ENCODE measurements around the gene GARRE1. TPM values are rescaled to one million over a fixed set of nuclear protein-coding genes. Genes with fewer than 3 reads are reported as not detected.
"Not testable (repeated sequence)": the region's sequence is repeated elsewhere in the genome, so short reads cannot be mapped to it uniquely, and the experiment has no call there.

GARRE1 gene
- total RNA-seq, 2 experiments from 2014 or later: 69.7 to 72.0 TPM

GRCh38 chr19:34237283-34237682 lies 17.1 kb upstream of the GARRE1 start:
- Histone ChIP-seq H3K27me3 (ENCODE audit: control insufficient read depth in 1 of 2, insufficient read depth in 2 of 2, low read length in 2 of 2) (no peaks in the 10 kb centered on the region), H3K4me1 (ENCODE audit: insufficient read depth, low read length) (peaks cover 5% of the 10 kb centered on the region), H3K36me3 (ENCODE audit: insufficient read depth, low read length) (no peaks in the 10 kb centered on the region), H3K4me3 (ENCODE audit: low read length) (no peak overlapping the region), H3K9me3 (ENCODE audit: control insufficient read depth in 1 of 2, insufficient read depth in 1 of 2, low read length in 2 of 2) (no peaks in the 10 kb centered on the region), H3K27ac (ENCODE audit: low read depth in 1 of 2, low read length in 2 of 2) (no peak overlapping the region)
- H3K4me3 Mint-ChIP-seq: no peak overlapping the region
- ATAC-seq (ENCODE audit: poor library complexity) (no peak), DNase-seq (no peak)
- intact Hi-C loops (cut with DNase I, micrococcal nuclease): no loop called here
- TF ChIP-seq CTCF (IDR thresholded peaks at IDR 0.05): no peak
- peaks cover 7% of the 10 kb centered on the region for H3K36me3 Mint-ChIP-seq (ENCODE audit: low read depth)
- ChIA-PET CTCF (no interaction called here), POLR2A (no interaction called here)
- H3K4me1 Mint-ChIP-seq (ENCODE audit: low read depth): peaks cover 20% of the 10 kb centered on the region
- no peaks in the 10 kb centered on the region for H3K9me3 Mint-ChIP-seq
- H3K27me3 Mint-ChIP-seq: no peaks in the 10 kb centered on the region
- H3K27ac Mint-ChIP-seq: no peak overlapping the region

GRCh38 chr19:34237939-34238338 lies 16.4 kb upstream of the GARRE1 start:
- Histone ChIP-seq H3K9me3 (ENCODE audit: control insufficient read depth in 1 of 2, insufficient read depth in 1 of 2, low read length in 2 of 2) (no peaks in the 10 kb centered on the region), H3K4me3 (ENCODE audit: low read length) (no peak overlapping the region), H3K4me1 (ENCODE audit: insufficient read depth, low read length) (no peaks in the 10 kb centered on the region), H3K27me3 (ENCODE audit: control insufficient read depth in 1 of 2, insufficient read depth in 2 of 2, low read length in 2 of 2) (no peaks in the 10 kb centered on the region), H3K27ac (ENCODE audit: low read depth in 1 of 2, low read length in 2 of 2) (no peak overlapping the region), H3K36me3 (ENCODE audit: insufficient read depth, low read length) (no peaks in the 10 kb centered on the region)
- H3K27ac Mint-ChIP-seq: no peak overlapping the region
- ChIA-PET POLR2A (no interaction called here), CTCF (interaction anchor here (0.6 kb wide), 1 partner anchor 66 kb away, joined by 3 read pairs; no protein-coding TSS in a partner anchor)
- no peak for TF ChIP-seq CTCF (IDR thresholded peaks at IDR 0.05)
- DNase-seq (no peak), ATAC-seq (ENCODE audit: poor library complexity) (no peak)
- H3K36me3 Mint-ChIP-seq (ENCODE audit: low read depth): peaks cover under 1% of the 10 kb centered on the region
- no peaks in the 10 kb centered on the region for H3K9me3 Mint-ChIP-seq
- H3K27me3 Mint-ChIP-seq: no peaks in the 10 kb centered on the region
- H3K4me1 Mint-ChIP-seq (ENCODE audit: low read depth): peaks cover 13% of the 10 kb centered on the region
- intact Hi-C loops (cut with DNase I, micrococcal nuclease): no loop called here
- no peak overlapping the region for H3K4me3 Mint-ChIP-seq

GRCh38 chr19:34241513-34242337 lies 12.6 kb upstream of the GARRE1 start:
- no peak overlapping the region for H3K4me3 ChIP-seq (ENCODE audit: low read length)
- intact Hi-C loops (cut with DNase I, micrococcal nuclease): no loop called here
- no peaks in the 10 kb centered on the region for H3K36me3 Mint-ChIP-seq (ENCODE audit: low read depth)
- H3K4me3 Mint-ChIP-seq: no peak overlapping the region
- H3K4me1 Mint-ChIP-seq (ENCODE audit: low read depth): peaks cover 10% of the 10 kb centered on the region
- H3K36me3 ChIP-seq (ENCODE audit: insufficient read depth, low read length): no peaks in the 10 kb centered on the region
- H3K4me1 ChIP-seq (ENCODE audit: insufficient read depth, low read length): no peaks in the 10 kb centered on the region
- POLR2A ChIA-PET: interaction anchor here (0.6 kb wide), 1 partner anchor 65 kb away, joined by 3 read pairs; no protein-coding TSS in a partner anchor
- no peak overlapping the region for H3K27ac Mint-ChIP-seq
- no peak overlapping the region for H3K27ac ChIP-seq (ENCODE audit: low read depth in 1 of 2, low read length in 2 of 2)
- TF ChIP-seq CTCF (IDR thresholded peaks at IDR 0.05): no peak
- H3K27me3 Mint-ChIP-seq: no peaks in the 10 kb centered on the region
- H3K27me3 ChIP-seq (ENCODE audit: control insufficient read depth in 1 of 2, insufficient read depth in 2 of 2, low read length in 2 of 2): no peaks in the 10 kb centered on the region
- CTCF ChIA-PET: interaction anchor here (0.6 to 1.1 kb wide), 3 partner anchors 32 to 463 kb away, joined by 3 to 4 read pairs (median 3); no protein-coding TSS in a partner anchor
- no peaks in the 10 kb centered on the region for H3K9me3 ChIP-seq (ENCODE audit: control insufficient read depth in 1 of 2, insufficient read depth in 1 of 2, low read length in 2 of 2)
- no peaks in the 10 kb centered on the region for H3K9me3 Mint-ChIP-seq
- ATAC-seq (ENCODE audit: poor library complexity): peak; percentile 88
- peak in 6 of 14 experiments; percentile 8 to 63 (median 19) for DNase-seq

- H3K36me3 Mint-ChIP-seq (ENCODE audit: low read depth); H3K4me3 ChIP-seq (ENCODE audit: low read length); H3K9me3 Mint-ChIP-seq; H3K27me3 Mint-ChIP-seq; H3K27me3 ChIP-seq (ENCODE audit: control insufficient read depth in 1 of 2, insufficient read depth in 2 of 2, low read length in 2 of 2); intact Hi-C loops (cut with DNase I, micrococcal nuclease); H3K27ac ChIP-seq (ENCODE audit: low read depth in 1 of 2, low read length in 2 of 2); POLR2A ChIA-PET; H3K27ac Mint-ChIP-seq; DNase-seq; H3K4me1 ChIP-seq (ENCODE audit: insufficient read depth, low read length); H3K4me3 Mint-ChIP-seq; H3K36me3 ChIP-seq (ENCODE audit: insufficient read depth, low read length); ATAC-seq (ENCODE audit: poor library complexity); H3K9me3 ChIP-seq (ENCODE audit: control insufficient read depth in 1 of 2, insufficient read depth in 1 of 2, low read length in 2 of 2): not testable (repeated sequence)
- peaks cover 10% of the 10 kb centered on the region for H3K4me1 Mint-ChIP-seq (ENCODE audit: low read depth)
- CTCF ChIA-PET: interaction anchor here (1.1 kb wide), 1 partner anchor 465 kb away, joined by 4 read pairs; no protein-coding TSS in a partner anchor
Measured at GRCh38 chr19:34243138-34243875, 11.0 kb upstream of the GARRE1 start.

All from CD4-positive, alpha-beta T cell (primary cell).